GM12892 (cell line): ENCODE measurements around the gene MAOA.

Experiments used
- POLR2A ChIP-seq: IDR thresholded peaks from 2 replicates; pipeline ENCODE4 v1.6.1; 2011; ENCODE audit warnings: low read depth, low read length, control low read depth
- POLR2AphosphoS5 ChIP-seq: IDR thresholded peaks from 2 replicates; pipeline ENCODE4 v1.6.1; 2011; ENCODE audit warnings: low read depth, low read length, control low read depth

DNA sequence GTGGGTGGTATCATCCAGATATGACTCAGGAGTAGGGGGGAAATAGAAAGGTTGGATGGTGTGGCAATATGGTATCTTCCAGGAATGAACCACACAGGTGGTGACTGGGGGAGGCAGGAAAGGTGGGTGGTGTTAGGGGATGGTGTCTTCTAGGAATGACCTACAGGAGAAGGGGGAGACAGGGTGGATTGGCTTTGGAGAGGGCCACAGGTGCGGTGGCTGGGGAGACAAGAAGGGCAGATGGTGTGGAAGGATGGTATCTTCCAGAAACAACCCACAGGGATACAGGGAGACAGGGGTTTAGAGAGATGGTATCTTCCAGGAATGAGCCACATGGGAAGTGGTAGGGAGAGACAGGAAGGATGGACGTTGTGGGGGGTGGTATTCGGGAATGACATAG lies 64.0 kb downstream of the MAOA start:
- TF ChIP-seq POLR2AphosphoS5 (no peak), POLR2A (no peak)
